Lung (tissue), 12 donors: ENCODE results near the gene TMEM190. TPM values are rescaled to one million over a fixed set of nuclear protein-coding genes. Genes with fewer than 3 reads are reported as not detected.
"Not testable (repeated sequence)": the region's sequence is repeated elsewhere in the genome, so short reads cannot be mapped to it uniquely, and the experiment has no call there.

Experiments
- ATAC-seq: fragments of 200-7000 bp; cut with Tn5 transposase; one replicate; pipeline ENCODE4 v1.9.1; 2020; ENCODE audit warnings: moderate number of reproducible peaks; ENCODE audit not compliant: insufficient read depth, low FRiP score
- DNase-seq, 3 donors: peaks; one replicate each; pipeline ENCODE4 v3.0.0-alpha.2; 2013 to 2017
- H3K27ac ChIP-seq, 2 donors: one replicate each; pipeline ENCODE4 v1.5.1; 2013; ENCODE audit warnings: mild to moderate bottlenecking in 2 of 2, moderate library complexity in 2 of 2, control low read depth in 1 of 2, inconsistent platforms in 1 of 2, low read depth in 1 of 2, low read length in 1 of 2
- H3K27me3 ChIP-seq, 3 donors: one replicate each; pipeline ENCODE4 v1.5.1; 2013; ENCODE audit warnings: low read length in 2 of 3; ENCODE audit not compliant: control insufficient read depth in 3 of 3, insufficient read depth in 3 of 3
- H3K36me3 ChIP-seq, 4 donors: one replicate each; pipeline ENCODE4 v1.5.1; 2013; ENCODE audit warnings: low read length in 4 of 4, mild to moderate bottlenecking in 1 of 4, moderate library complexity in 1 of 4; ENCODE audit not compliant: control insufficient read depth in 4 of 4, insufficient read depth in 4 of 4
- H3K4me1 ChIP-seq, 5 donors: one replicate each; pipeline ENCODE4 v1.5.1; 2013; ENCODE audit warnings: low read length in 5 of 5, mild to moderate bottlenecking in 2 of 5, moderate library complexity in 1 of 5; ENCODE audit not compliant: control insufficient read depth in 5 of 5, insufficient read depth in 5 of 5
- H3K4me3 ChIP-seq: one replicate; pipeline ENCODE4 v1.5.1; 2013; ENCODE audit warnings: mild to moderate bottlenecking, control low read depth, moderate library complexity
- H3K9ac ChIP-seq, 2 donors: one replicate each; pipeline ENCODE4 v1.5.1; 2013; ENCODE audit warnings: low read length in 2 of 2, control low read depth in 1 of 2; ENCODE audit not compliant: insufficient read depth in 1 of 2
- H3K9me3 ChIP-seq, 4 donors: one replicate each; pipeline ENCODE4 v1.5.1; 2013; ENCODE audit warnings: low read length in 3 of 4, mild to moderate bottlenecking in 1 of 4, moderate library complexity in 1 of 4; ENCODE audit not compliant: control insufficient read depth in 4 of 4, insufficient read depth in 3 of 4
- WGBS, 2 donors: extraction: QIAGEN DNeasy Blood & Tissue Kit; methylation state at CpG; one replicate each; pipeline ENCODE4 v1.1.7; 2013; 5-methylcytosine and 5-hydroxymethylcytosine counted together
- polyA plus RNA-seq, 2 donors: library from polyadenylated mRNA; stranded (reverse); fragments of 200-250 nt; gene quantifications; one replicate each; pipeline ENCODE4 v1.2.1, GENCODE V29; 2013
- total RNA-seq, 2 donors: library from RNA; depleted of rRNA in 1 of 2; stranded (reverse); fragments of >200 nt in 1 of 2; gene quantifications; one replicate each; pipeline ENCODE4 v1.2.1, GENCODE V29; 2014 to 2021
- TF ChIP-seq, protein P1 (sequence below): IDR thresholded peaks from 2 replicates; pipeline ENCODE4 v1.5.1; 2012; ENCODE audit warnings: mild to moderate bottlenecking; ENCODE audit errors: control extremely low read depth, extremely low read depth
- donor health status: control.
- donor health status: control.
- donor health status: Bipolar disorder and iron deficiency.
- donor health status: healthy.
- donor health status: DM: yes; HTN: yes; CAD: no.

TMEM190 gene
- total and polyA plus RNA-seq, 4 donors = 14.3 to 106 (median 62.5) TPM

DNA sequence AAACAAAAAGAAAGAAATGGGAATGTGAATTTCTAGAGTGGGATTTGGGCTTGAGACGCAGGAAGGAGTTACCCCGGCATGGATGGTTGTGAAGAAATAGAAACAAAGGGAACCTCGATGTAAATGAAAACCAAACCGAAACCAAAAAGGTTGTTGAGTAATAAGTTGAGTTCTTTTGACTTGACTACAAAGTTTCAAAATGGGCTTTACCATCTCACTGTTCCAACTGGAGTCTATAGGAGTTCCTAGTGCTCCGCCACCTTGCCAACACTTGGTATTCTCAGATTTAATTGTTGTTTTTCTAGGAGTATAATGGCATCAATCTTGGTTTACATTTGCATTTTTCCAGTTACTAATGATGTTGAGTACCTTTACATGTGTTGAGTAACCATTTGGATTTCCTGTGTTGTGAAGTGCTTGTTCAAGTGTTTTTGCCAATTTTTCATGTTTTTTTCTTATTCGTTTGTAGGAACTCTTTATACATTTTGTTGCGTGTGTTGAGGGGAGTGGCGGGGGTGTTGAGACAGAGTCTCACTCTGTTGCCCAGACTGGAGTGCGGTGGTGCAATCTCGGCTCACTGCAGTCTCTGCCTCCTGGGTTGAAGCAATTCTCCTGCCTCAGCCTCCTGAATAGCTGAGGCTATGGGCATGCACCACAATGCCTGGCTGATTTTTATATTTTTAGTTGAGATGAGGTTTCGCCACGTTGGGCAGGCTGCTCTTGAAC, 21.7 kb downstream of the TMEM190 start:
- WGBS, 2 donors = 36 to 61% methylated on average over 12 of the region's 12 CpGs
- H3K27ac ChIP-seq = no peak overlapping the region
- no peak overlapping the region for H3K4me3 ChIP-seq
- H3K4me1 ChIP-seq = peaks cover 0 to 2% (median 0%) of the 10 kb centered on the region in 5 donors
- no peak for ATAC-seq
- no peaks in the 10 kb centered on the region for H3K27me3 ChIP-seq
- no peak for DNase-seq
- no peak overlapping the region for H3K9ac ChIP-seq
- TF ChIP-seq, protein P1, sequence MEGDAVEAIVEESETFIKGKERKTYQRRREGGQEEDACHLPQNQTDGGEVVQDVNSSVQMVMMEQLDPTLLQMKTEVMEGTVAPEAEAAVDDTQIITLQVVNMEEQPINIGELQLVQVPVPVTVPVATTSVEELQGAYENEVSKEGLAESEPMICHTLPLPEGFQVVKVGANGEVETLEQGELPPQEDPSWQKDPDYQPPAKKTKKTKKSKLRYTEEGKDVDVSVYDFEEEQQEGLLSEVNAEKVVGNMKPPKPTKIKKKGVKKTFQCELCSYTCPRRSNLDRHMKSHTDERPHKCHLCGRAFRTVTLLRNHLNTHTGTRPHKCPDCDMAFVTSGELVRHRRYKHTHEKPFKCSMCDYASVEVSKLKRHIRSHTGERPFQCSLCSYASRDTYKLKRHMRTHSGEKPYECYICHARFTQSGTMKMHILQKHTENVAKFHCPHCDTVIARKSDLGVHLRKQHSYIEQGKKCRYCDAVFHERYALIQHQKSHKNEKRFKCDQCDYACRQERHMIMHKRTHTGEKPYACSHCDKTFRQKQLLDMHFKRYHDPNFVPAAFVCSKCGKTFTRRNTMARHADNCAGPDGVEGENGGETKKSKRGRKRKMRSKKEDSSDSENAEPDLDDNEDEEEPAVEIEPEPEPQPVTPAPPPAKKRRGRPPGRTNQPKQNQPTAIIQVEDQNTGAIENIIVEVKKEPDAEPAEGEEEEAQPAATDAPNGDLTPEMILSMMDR = no peak
- peaks cover 0 to 2% (median 0%) of the 10 kb centered on the region in 4 donors for H3K9me3 ChIP-seq
- peaks cover 4 to 22% (median 15%) of the 10 kb centered on the region in 4 donors for H3K36me3 ChIP-seq

DNA sequence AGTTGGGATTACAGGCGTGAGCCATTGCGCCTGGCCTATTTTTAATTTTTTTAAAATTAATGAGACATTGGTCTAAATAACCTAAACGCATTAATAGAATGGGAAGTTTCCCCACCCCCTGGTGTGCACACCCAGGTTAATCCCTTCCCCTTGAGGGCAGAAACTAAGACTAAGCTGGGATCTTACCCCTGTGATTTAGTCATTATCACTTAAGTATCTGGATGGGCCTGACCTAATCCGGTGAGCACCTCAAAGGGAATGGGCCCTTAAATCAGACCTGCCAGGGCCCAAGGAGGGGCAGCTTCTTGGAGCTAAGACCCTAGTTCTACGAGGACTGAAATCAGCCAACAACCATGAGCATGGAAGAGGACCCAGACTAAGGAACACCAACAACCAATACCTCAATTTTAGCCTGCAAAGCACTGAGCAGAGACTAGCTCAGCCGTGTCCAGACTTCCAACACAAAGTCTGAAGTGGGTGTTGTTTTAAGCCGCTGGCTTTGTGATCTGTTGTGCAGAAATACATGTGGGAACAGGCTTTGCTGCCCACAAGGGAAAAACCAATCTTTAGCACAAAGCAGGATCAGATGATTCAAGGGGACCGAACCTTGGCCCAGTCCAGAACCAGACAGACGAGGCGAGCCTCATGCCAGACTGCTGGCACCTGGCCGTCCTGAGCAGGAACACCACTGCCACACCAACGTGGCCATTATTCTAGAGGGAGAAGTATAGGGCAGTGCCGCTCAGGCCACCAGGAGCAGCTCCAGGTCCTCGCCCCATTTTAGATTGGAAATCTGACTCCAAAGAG, 23.9 kb downstream of the TMEM190 start:
- Histone ChIP-seq H3K9me3 (peaks cover 0 to 2% (median 0%) of the 10 kb centered on the region in 4 donors), H3K27ac (no peak overlapping the region), H3K36me3 (peaks cover 4 to 32% (median 19%) of the 10 kb centered on the region in 4 donors), H3K4me1 (peaks cover 0 to 3% (median 0%) of the 10 kb centered on the region in 5 donors), H3K4me3 (no peak overlapping the region), H3K9ac (no peak overlapping the region), H3K27me3 (no peaks in the 10 kb centered on the region)
- TF ChIP-seq, protein P1 = no peak
- no peak for ATAC-seq
- WGBS, 2 donors = 89 to 91% methylated on average over 14 of the region's 14 CpGs
- DNase-seq = no peak

DNA sequence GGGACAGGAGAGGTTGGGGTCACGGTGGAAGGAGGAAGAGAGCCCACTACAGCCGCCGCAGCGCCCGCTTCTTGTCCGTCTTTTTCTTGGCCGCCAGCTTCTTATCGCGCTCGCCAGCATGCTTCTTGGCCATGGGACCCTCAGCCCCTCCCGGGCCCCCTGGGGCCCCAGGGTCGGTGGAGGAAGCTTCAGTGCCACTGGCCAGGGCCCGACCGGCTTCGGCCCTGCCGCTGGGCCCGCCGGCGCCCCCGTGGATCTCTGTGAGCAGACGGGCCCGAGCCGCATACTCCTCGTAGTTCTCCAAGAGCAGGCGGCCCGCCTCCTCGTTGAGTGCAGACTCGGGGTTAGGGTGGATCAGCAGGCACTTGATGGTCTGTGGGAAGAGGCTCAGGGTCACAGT, 24.8 kb downstream of the TMEM190 start:
- not testable (repeated sequence) for H3K27ac ChIP-seq, DNase-seq, H3K9ac ChIP-seq, H3K4me3 ChIP-seq, H3K27me3 ChIP-seq, H3K9me3 ChIP-seq, ATAC-seq
- 88 to 90% methylated on average over 18 to 21 of the region's 28 CpGs for WGBS, 2 donors
- peaks cover 0 to 12% (median 6%) of the 10 kb centered on the region in 5 donors for H3K4me1 ChIP-seq
- peaks cover 4 to 39% (median 28%) of the 10 kb centered on the region in 4 donors for H3K36me3 ChIP-seq

DNA sequence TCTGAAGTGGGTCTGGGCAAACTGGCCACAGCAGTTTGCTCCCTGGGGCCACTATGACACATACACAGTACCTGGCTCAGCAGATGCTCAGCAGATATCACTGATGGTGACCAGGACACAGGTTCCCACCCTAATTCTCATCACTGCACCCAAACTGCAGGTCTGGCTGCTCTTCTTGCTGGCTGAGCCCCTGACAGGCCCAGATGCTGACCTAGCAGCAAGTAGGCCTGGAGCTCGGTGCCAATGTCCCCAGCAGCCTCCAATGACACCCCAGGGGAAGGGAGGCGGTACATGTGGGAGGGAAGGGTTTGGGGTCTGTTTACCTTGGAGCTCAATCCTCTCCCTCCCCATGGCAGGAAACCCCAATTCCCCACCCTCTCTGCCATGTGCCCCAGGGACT, 25.9 kb downstream of the TMEM190 start:
- ATAC-seq = no peak
- H3K9me3 ChIP-seq = peaks cover 0 to 2% (median 0%) of the 10 kb centered on the region in 4 donors
- no peaks in the 10 kb centered on the region for H3K27me3 ChIP-seq
- H3K27ac ChIP-seq = no peak overlapping the region
- no peak for DNase-seq
- 87 to 92% methylated on average over 2 of the region's 2 CpGs for WGBS, 2 donors
- H3K4me1 ChIP-seq = peaks cover 0 to 17% (median 9%) of the 10 kb centered on the region in 5 donors
- H3K9ac ChIP-seq = no peak overlapping the region
- TF ChIP-seq, protein P1 = no peak
- no peak overlapping the region for H3K4me3 ChIP-seq
- H3K36me3 ChIP-seq = peaks cover 4 to 39% (median 30%) of the 10 kb centered on the region in 4 donors
